WERI-Rb-1 (cell line): ENCODE data around the gene EFHD1.

ENCODE experiments used
- DNase-seq: peaks from one replicate; pipeline ENCODE4 v3.0.0-alpha.2; 2020
- H3K27ac ChIP-seq: fragments of 250-450 bp; sonication (Bioruptor Pico); 2 replicates; pipeline ENCODE4 v1.5.1; 2020; ENCODE audit warnings: mild to moderate bottlenecking, moderate library complexity
- H3K27me3 ChIP-seq: fragments of 250-450 bp; sonication (Bioruptor Pico); 2 replicates; pipeline ENCODE4 v1.5.1; 2021; ENCODE audit warnings: mild to moderate bottlenecking, low read depth, moderate library complexity; ENCODE audit not compliant: insufficient read depth, severe bottlenecking
- H3K36me3 ChIP-seq: fragments of 250-450 bp; sonication (Bioruptor Pico); 2 replicates; pipeline ENCODE4 v1.5.1; 2020; ENCODE audit warnings: mild to moderate bottlenecking, moderate library complexity
- H3K4me3 ChIP-seq: 2 replicates; pipeline ENCODE4 v1.5.1; 2011; ENCODE audit warnings: low read depth, mild to moderate bottlenecking, control low read depth, low read length
- H3K9me3 ChIP-seq: fragments of 250-450 bp; sonication (Bioruptor Pico); 2 replicates; pipeline ENCODE4 v1.5.1; 2021; ENCODE audit warnings: mild to moderate bottlenecking, moderate library complexity; ENCODE audit not compliant: severe bottlenecking
- TF ChIP-seq, protein P1 (sequence below): IDR thresholded peaks from 2 replicates; pipeline ENCODE4 v1.5.1; 2011; ENCODE audit warnings: low read depth, mild to moderate bottlenecking, control low read depth, inconsistent platforms, low read length

The EFHD1 gene

GRCh38 chr2:232641153-232641848 lies 7.9 kb downstream of the EFHD1 start:
- Histone ChIP-seq H3K4me3 (no peak overlapping the region), H3K27me3 (no peaks in the 10 kb centered on the region), H3K27ac (no peak overlapping the region), H3K9me3 (no peaks in the 10 kb centered on the region), H3K36me3 (no peaks in the 10 kb centered on the region)
- TF ChIP-seq, protein P1, sequence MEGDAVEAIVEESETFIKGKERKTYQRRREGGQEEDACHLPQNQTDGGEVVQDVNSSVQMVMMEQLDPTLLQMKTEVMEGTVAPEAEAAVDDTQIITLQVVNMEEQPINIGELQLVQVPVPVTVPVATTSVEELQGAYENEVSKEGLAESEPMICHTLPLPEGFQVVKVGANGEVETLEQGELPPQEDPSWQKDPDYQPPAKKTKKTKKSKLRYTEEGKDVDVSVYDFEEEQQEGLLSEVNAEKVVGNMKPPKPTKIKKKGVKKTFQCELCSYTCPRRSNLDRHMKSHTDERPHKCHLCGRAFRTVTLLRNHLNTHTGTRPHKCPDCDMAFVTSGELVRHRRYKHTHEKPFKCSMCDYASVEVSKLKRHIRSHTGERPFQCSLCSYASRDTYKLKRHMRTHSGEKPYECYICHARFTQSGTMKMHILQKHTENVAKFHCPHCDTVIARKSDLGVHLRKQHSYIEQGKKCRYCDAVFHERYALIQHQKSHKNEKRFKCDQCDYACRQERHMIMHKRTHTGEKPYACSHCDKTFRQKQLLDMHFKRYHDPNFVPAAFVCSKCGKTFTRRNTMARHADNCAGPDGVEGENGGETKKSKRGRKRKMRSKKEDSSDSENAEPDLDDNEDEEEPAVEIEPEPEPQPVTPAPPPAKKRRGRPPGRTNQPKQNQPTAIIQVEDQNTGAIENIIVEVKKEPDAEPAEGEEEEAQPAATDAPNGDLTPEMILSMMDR, result no peak
- no peak for DNase-seq

DNA sequence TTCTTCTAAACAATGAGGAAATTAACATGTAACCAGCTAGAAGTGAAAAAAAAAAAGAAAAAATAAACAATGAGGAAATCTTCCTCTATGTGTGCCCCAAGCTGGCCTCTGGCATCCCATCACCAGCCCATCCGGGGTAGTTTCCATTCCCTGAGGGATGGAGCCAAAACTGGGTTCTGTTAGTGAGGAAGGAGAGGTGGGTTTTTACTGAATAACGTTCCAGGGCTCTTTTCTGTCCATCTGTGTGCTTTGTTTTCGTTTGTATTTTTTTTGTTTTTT lies 9.7 kb downstream of the EFHD1 start:
- no peaks in the 10 kb centered on the region for H3K27me3 ChIP-seq
- H3K4me3 ChIP-seq, result no peak overlapping the region
- TF ChIP-seq, protein P1, result no peak
- H3K9me3 ChIP-seq, result no peaks in the 10 kb centered on the region
- no peak overlapping the region for H3K27ac ChIP-seq
- no peaks in the 10 kb centered on the region for H3K36me3 ChIP-seq
- DNase-seq, result no peak

DNA sequence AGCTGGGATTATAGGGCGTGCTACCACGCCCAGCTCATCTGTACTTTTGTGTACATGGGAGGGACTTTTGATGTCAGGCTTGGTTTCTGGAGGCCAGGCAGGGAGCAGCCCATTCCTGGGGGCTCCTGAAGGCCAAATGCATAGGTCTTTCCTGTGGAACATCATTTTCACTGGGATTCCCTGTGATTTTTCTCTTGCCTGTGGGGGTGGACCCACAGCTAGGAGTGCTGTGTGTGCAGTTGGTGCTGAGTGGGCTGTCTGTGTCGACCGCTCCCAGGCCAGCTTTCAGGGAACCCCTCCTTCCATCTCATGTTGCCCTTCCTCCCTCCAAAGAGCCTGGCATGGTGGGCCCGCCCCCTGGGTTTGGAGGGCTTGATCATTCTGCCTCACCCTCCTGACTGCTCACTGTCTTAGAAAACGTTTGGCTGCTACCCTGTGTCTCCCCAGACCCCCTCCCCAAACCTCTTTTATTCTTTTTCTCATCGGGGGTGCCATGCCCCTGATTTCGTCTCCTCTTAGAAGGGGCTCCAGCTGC lies 10.5 kb downstream of the EFHD1 start:
- Histone ChIP-seq H3K4me3 (no peak overlapping the region), H3K36me3 (no peaks in the 10 kb centered on the region), H3K9me3 (no peaks in the 10 kb centered on the region), H3K27ac (no peak overlapping the region), H3K27me3 (no peaks in the 10 kb centered on the region)
- DNase-seq, result peak; percentile 21
- TF ChIP-seq, protein P1, result no peak

DNA sequence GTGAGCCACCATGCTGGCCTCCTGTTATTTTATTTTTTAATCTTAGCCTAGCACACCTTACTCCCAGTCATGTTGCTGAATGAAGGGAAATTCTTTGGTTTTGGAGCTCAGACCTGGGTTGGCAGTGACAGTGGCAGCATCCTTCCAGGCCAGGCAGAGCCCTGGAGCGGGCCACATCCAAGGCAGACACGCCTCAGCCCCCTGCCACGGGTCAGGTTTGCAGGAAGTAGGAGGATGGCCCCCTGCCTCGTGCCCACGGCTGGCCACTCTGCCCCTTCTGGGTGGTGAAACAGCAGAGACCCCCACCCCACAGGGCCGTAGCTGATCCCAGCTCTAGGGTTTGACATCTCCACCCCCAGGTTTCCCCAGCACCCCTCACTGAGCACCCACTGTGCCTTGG lies 11.7 kb downstream of the EFHD1 start:
- H3K9me3 ChIP-seq, result no peaks in the 10 kb centered on the region
- no peaks in the 10 kb centered on the region for H3K36me3 ChIP-seq
- no peak overlapping the region for H3K27ac ChIP-seq
- TF ChIP-seq, protein P1, result no peak
- no peak overlapping the region for H3K4me3 ChIP-seq
- no peak for DNase-seq
- H3K27me3 ChIP-seq, result no peaks in the 10 kb centered on the region

DNA sequence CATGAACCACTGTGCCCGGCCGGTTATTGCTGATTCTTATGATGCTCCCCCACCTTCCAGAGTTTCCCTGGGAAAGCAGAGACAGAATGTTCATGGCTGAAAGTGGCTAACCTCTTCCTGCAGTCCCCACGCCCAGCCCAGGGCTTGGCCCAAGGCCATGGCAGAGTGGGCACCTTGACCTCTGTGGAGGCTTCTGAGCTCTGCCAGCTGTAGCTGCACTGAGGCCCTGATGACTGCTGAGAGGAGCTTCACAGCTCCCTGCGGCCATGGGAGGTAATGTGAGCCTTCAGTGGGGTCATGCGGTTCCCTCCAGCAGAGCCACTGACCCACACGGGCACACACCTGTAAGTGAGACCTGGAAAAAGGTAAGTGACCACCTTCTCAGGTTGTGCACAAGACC lies 13.3 kb downstream of the EFHD1 start:
- TF ChIP-seq, protein P1, result no peak
- H3K4me3 ChIP-seq, result no peak overlapping the region

GRCh38 chr2:232647261-232647660 lies 13.9 kb downstream of the EFHD1 start:
- no peak overlapping the region for H3K4me3 ChIP-seq
- H3K36me3 ChIP-seq, result no peaks in the 10 kb centered on the region
- no peak for DNase-seq
- no peaks in the 10 kb centered on the region for H3K9me3 ChIP-seq
- no peaks in the 10 kb centered on the region for H3K27me3 ChIP-seq
- no peak overlapping the region for H3K27ac ChIP-seq
- TF ChIP-seq, protein P1, result no peak

More for the DNA sequence above, 13.3 kb downstream of the EFHD1 start:
- Histone ChIP-seq H3K27me3 (no peaks in the 10 kb centered on the region), H3K9me3 (no peaks in the 10 kb centered on the region), H3K27ac (no peak overlapping the region), H3K36me3 (no peaks in the 10 kb centered on the region)
- DNase-seq, result no peak
